Neural crest cell (in vitro differentiated cells): ENCODE results near the gene SIGLECL1. TPM values are rescaled to one million over a fixed set of nuclear protein-coding genes. Genes with fewer than 3 reads are reported as not detected.

Experiments used
- DNase-seq: peaks from one replicate; pipeline ENCODE4 v3.0.0; 2021; ENCODE audit warnings: low read depth, mixed read lengths, low spot score
- H3K27ac Mint-ChIP-seq: one replicate; pipeline ENCODE4 v1.8.0; 2021; ENCODE audit warnings: mild to moderate bottlenecking, mixed read lengths; ENCODE audit not compliant: unreplicated experiment
- H3K27me3 Mint-ChIP-seq: 2 replicates; pipeline ENCODE4 v1.8.0; 2021; ENCODE audit warnings: low read depth, mild to moderate bottlenecking, mixed read lengths
- H3K36me3 Mint-ChIP-seq: 2 replicates; pipeline ENCODE4 v1.8.0; 2021; ENCODE audit warnings: low read depth, mild to moderate bottlenecking, mixed read lengths
- H3K4me1 Mint-ChIP-seq: 2 replicates; pipeline ENCODE4 v1.8.0; 2021; ENCODE audit warnings: mixed read lengths
- H3K4me3 Mint-ChIP-seq: one replicate; pipeline ENCODE4 v1.8.0; 2021; ENCODE audit warnings: mild to moderate bottlenecking, mixed read lengths
- H3K9me3 Mint-ChIP-seq: 2 replicates; pipeline ENCODE4 v1.8.0; 2021; ENCODE audit warnings: mixed read lengths
- total RNA-seq: library from RNA; stranded (reverse); gene quantifications from 2 replicates; pipeline ENCODE4 v1.2.1, GENCODE V29; 2021
- TF ChIP-seq, protein P1 (sequence below): fragments of 200-600 bp; sonication (generic); conservative IDR thresholded peaks from 2 replicates; pipeline ENCODE4 v1.5.0; 2021; ENCODE audit warnings: antibody characterized with exemption, mild to moderate bottlenecking

SIGLECL1 gene
- total RNA-seq, 1 donor from 2014 or later, result not detected

GRCh38 chr19:51301266-51301665, 50.4 kb downstream of the SIGLECL1 start:
- DNase-seq, result no peak
- Mint-ChIP-seq H3K27ac (no peak overlapping the region), H3K4me1 (peaks cover 4% of the 10 kb centered on the region), H3K4me3 (no peak overlapping the region), H3K9me3 (peaks cover 10% of the 10 kb centered on the region), H3K36me3 (no peaks in the 10 kb centered on the region), H3K27me3 (peaks cover 29% of the 10 kb centered on the region)
- TF ChIP-seq, protein P1, sequence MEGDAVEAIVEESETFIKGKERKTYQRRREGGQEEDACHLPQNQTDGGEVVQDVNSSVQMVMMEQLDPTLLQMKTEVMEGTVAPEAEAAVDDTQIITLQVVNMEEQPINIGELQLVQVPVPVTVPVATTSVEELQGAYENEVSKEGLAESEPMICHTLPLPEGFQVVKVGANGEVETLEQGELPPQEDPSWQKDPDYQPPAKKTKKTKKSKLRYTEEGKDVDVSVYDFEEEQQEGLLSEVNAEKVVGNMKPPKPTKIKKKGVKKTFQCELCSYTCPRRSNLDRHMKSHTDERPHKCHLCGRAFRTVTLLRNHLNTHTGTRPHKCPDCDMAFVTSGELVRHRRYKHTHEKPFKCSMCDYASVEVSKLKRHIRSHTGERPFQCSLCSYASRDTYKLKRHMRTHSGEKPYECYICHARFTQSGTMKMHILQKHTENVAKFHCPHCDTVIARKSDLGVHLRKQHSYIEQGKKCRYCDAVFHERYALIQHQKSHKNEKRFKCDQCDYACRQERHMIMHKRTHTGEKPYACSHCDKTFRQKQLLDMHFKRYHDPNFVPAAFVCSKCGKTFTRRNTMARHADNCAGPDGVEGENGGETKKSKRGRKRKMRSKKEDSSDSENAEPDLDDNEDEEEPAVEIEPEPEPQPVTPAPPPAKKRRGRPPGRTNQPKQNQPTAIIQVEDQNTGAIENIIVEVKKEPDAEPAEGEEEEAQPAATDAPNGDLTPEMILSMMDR, result no peak

DNA sequence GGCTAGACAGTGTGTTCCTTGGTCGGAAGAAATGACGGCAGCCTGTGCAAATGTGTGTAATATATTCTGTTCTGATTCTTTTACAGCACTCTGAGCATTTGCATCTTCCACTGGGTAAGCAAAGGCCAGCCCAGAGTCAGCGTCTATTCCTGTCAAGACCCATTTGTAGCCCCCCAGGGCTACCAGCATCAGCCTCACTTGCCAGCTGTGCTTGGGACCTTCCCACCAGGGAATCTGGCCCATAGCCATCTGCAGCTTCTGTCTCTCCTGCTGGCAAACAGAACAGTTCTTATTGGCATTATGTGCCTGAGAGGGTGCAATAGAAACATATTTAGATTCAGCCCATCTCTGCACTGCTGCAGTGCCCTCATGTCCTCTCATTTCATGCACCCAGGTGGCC, 54.6 kb downstream of the SIGLECL1 start:
- Mint-ChIP-seq H3K4me3 (no peak overlapping the region), H3K27me3 (peaks cover 63% of the 10 kb centered on the region), H3K4me1 (peaks cover 1% of the 10 kb centered on the region), H3K9me3 (peaks cover 17% of the 10 kb centered on the region), H3K27ac (no peak overlapping the region), H3K36me3 (no peaks in the 10 kb centered on the region)
- DNase-seq, result no peak
- TF ChIP-seq, protein P1, result no peak

- no peak for DNase-seq
- Mint-ChIP-seq H3K9me3 (peaks cover 11% of the 10 kb centered on the region), H3K27ac (peak within 1 kb of the TSS; percentile 68)
Observed at GRCh38 chr19:51311351-51312257, 60.7 kb downstream of the SIGLECL1 start, which contains the start of gene IGLON5. Gene IGLON5 (plus strand): TSS chr19:51311644. CDS start chr19:51311848, 204 bp downstream.

DNA sequence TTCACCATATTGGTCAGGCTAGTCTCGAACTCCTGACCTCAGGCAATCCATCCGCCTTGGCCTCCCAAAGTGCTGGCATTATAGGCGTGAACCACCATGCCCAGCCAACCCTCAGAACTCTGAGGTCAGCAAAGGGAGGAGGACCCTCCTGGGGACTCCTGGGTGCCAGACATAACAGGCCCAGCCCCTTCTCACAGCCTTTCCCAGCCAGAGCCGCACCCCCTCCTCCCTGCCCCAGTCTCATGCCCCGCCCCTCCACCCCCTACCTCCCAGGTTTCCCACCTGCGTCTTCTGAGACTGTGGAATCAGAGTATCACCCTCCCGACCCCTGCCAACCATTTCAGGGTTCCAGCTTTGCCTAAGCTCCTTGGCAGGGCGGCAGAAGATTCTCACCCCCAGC, 65.8 kb downstream of the SIGLECL1 start:
- peaks cover 3% of the 10 kb centered on the region for H3K36me3 Mint-ChIP-seq
- no peak overlapping the region for H3K27ac Mint-ChIP-seq
- peaks cover 4% of the 10 kb centered on the region for H3K9me3 Mint-ChIP-seq
- no peak overlapping the region for H3K4me3 Mint-ChIP-seq
- TF ChIP-seq, protein P1, result no peak
- peaks cover 16% of the 10 kb centered on the region for H3K4me1 Mint-ChIP-seq
- DNase-seq, result no peak
- H3K27me3 Mint-ChIP-seq, result peaks cover 30% of the 10 kb centered on the region

More at GRCh38 chr19:51311351-51312257, 60.7 kb downstream of the SIGLECL1 start, which contains the start of gene IGLON5:
- Mint-ChIP-seq H3K27me3 (peaks cover 57% of the 10 kb centered on the region), H3K4me1 (peaks cover 10% of the 10 kb centered on the region), H3K36me3 (peaks cover 3% of the 10 kb centered on the region), H3K4me3 (peak within 1 kb of the TSS; percentile 85)
- TF ChIP-seq, protein P1, result no peak

- Mint-ChIP-seq H3K27me3 (peaks cover 26% of the 10 kb centered on the region), H3K9me3 (peaks cover 4% of the 10 kb centered on the region), H3K4me3 (no peak overlapping the region), H3K36me3 (peaks cover 3% of the 10 kb centered on the region), H3K27ac (no peak overlapping the region), H3K4me1 (peaks cover 13% of the 10 kb centered on the region)
- TF ChIP-seq, protein P1, result no peak
- no peak for DNase-seq
Observed at GRCh38 chr19:51317376-51317775, 66.5 kb downstream of the SIGLECL1 start.
